ENCODE results near the gene PACC1. TPM values are rescaled to one million over a fixed set of nuclear protein-coding genes. Genes with fewer than 3 reads are reported as not detected.
A peak's percentile ranks its signal among the peaks of the same experiment; 100 is the strongest.

Gene PACC1
- total RNA-seq, 1 experiment from 2014 or later: 19.5 TPM

DNA sequence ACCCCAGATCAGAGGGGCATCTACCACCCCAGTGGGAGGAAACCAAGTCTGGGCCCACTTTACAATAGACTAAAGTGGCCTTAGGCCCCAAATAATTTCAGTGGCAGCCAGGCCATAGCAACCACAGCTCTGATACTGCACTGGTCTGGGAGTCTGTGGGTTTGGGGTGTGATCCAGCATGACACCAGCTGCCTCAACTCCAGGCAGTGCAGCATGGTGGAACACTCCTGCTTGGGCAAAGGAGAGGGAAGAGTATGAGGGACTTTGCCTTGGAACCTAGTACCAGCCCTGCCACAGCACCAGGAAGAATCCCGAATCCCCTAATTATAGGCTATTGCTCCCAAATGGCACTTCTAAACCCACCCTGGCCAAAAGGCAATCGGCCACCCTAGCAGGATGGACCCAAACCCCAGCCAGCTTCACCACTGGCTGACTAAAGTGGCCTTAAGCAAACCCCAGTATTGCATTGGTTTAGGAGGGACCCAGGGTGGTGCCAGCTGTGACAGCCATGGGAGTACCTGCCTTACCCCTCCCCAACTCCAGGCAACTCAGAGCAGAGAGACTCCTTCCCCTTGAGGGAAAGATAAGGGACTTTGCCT is 47.1 kb downstream of the PACC1 start (continued):
- TF ChIP-seq ARID4B (CRISPR knock-in tag; IDR thresholded peaks at IDR 0.05; ENCODE audit: borderline replicate concordance) (no peak), ZBTB43 (CRISPR knock-in tag; IDR thresholded peaks at IDR 0.05) (no peak), JAZF1 (CRISPR knock-in tag; IDR thresholded peaks at IDR 0.05) (no peak), IRF2 (CRISPR knock-in tag; IDR thresholded peaks at IDR 0.05; ENCODE audit: borderline replicate concordance, low read depth) (no peak)
- TF ChIP-seq, protein P1, sequence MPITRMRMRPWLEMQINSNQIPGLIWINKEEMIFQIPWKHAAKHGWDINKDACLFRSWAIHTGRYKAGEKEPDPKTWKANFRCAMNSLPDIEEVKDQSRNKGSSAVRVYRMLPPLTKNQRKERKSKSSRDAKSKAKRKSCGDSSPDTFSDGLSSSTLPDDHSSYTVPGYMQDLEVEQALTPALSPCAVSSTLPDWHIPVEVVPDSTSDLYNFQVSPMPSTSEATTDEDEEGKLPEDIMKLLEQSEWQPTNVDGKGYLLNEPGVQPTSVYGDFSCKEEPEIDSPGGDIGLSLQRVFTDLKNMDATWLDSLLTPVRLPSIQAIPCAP (CRISPR knock-in tag; IDR thresholded peaks at IDR 0.05): no peak

GRCh38 chr1:212366901-212367300 is 47.8 kb downstream of the PACC1 start:
- H3K4me1 Mint-ChIP-seq: no peaks in the 10 kb centered on the region
- CTCF ChIA-PET: interaction anchor here (1.3 to 4.5 kb wide), 4 partner anchors 89 to 332 kb away, joined by 3 to 50 read pairs (median 13); partner anchors contain the start of genes DTL and INTS7
- DNase-seq (ENCODE audit: low spot score): no peak
- no peak for TF ChIP-seq NFYB (CRISPR knock-in tag; conservative IDR thresholded peaks at IDR 0.05; ENCODE audit: low read depth)
- TF ChIP-seq ZBTB43 (CRISPR knock-in tag; IDR thresholded peaks at IDR 0.05): no peak
- TF ChIP-seq, protein P2, sequence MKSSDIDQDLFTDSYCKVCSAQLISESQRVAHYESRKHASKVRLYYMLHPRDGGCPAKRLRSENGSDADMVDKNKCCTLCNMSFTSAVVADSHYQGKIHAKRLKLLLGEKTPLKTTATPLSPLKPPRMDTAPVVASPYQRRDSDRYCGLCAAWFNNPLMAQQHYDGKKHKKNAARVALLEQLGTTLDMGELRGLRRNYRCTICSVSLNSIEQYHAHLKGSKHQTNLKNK (CRISPR knock-in tag; IDR thresholded peaks at IDR 0.05): no peak
- no peak for TF ChIP-seq NFATC4 (CRISPR knock-in tag; IDR thresholded peaks at IDR 0.05)
- TF ChIP-seq, protein P3, sequence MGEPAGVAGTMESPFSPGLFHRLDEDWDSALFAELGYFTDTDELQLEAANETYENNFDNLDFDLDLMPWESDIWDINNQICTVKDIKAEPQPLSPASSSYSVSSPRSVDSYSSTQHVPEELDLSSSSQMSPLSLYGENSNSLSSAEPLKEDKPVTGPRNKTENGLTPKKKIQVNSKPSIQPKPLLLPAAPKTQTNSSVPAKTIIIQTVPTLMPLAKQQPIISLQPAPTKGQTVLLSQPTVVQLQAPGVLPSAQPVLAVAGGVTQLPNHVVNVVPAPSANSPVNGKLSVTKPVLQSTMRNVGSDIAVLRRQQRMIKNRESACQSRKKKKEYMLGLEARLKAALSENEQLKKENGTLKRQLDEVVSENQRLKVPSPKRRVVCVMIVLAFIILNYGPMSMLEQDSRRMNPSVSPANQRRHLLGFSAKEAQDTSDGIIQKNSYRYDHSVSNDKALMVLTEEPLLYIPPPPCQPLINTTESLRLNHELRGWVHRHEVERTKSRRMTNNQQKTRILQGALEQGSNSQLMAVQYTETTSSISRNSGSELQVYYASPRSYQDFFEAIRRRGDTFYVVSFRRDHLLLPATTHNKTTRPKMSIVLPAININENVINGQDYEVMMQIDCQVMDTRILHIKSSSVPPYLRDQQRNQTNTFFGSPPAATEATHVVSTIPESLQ (CRISPR knock-in tag; IDR thresholded peaks at IDR 0.05): no peak
- no peak for TF ChIP-seq ARID4B (CRISPR knock-in tag; IDR thresholded peaks at IDR 0.05; ENCODE audit: borderline replicate concordance)
- TF ChIP-seq MLX (CRISPR knock-in tag; IDR thresholded peaks at IDR 0.05): no peak
- TF ChIP-seq STAT6 (CRISPR knock-in tag; conservative IDR thresholded peaks at IDR 0.05; ENCODE audit: low read depth): no peak
- no peak for TF ChIP-seq CREB1 (CRISPR knock-in tag; IDR thresholded peaks at IDR 0.05)
- TF ChIP-seq ZNF512 (CRISPR knock-in tag; IDR thresholded peaks at IDR 0.05; ENCODE audit: borderline replicate concordance): no peak

More at GRCh38 chr1:212366901-212367300, 47.8 kb downstream of the PACC1 start:
- H3K4me3 Mint-ChIP-seq: no peak overlapping the region
- H3K27me3 Mint-ChIP-seq (ENCODE audit: low read depth): no peaks in the 10 kb centered on the region
- peaks cover 46% of the 10 kb centered on the region for H3K36me3 Mint-ChIP-seq
- ATAC-seq: no peak
- peak overlapping the region; percentile 55 for H3K27ac Mint-ChIP-seq
- H3K9me3 Mint-ChIP-seq: no peaks in the 10 kb centered on the region
- POLR2A ChIA-PET: no interaction called here
